HEK293T (cell line): ENCODE data around the gene DDI1.
"Not testable (repeated sequence)": the region's sequence is repeated elsewhere in the genome, so short reads cannot be mapped to it uniquely, and the experiment has no call there.

Experiments used
- ARNT ChIP-seq: fragments of 450-650 bp; IDR thresholded peaks from 2 replicates; pipeline ENCODE4 v1.6.1; 2017; ENCODE audit warnings: mild to moderate bottlenecking
- CTBP1 ChIP-seq: fragments of 450-650 bp; IDR thresholded peaks from 2 replicates; pipeline ENCODE4 v1.6.1; 2016; ENCODE audit warnings: borderline replicate concordance
- ELF4 ChIP-seq: fragments of 450-650 bp; IDR thresholded peaks from 2 replicates; pipeline ENCODE4 v1.6.1; 2017; ENCODE audit warnings: antibody characterized with exemption
- FOXA1 ChIP-seq: fragments of 450-650 bp; IDR thresholded peaks from 2 replicates; pipeline ENCODE4 v1.6.1; 2016; ENCODE audit warnings: mild to moderate bottlenecking
- FOXK2 ChIP-seq: fragments of 450-650 bp; IDR thresholded peaks from 2 replicates; pipeline ENCODE4 v1.6.1; 2016; ENCODE audit warnings: mild to moderate bottlenecking
- FOXM1 ChIP-seq: fragments of 450-650 bp; IDR thresholded peaks from 2 replicates; pipeline ENCODE4 v1.6.1; 2017; ENCODE audit warnings: mild to moderate bottlenecking, borderline replicate concordance
- HDGF ChIP-seq: fragments of 450-650 bp; IDR thresholded peaks from 2 replicates; pipeline ENCODE4 v1.6.1; 2017; ENCODE audit warnings: antibody characterized with exemption, borderline replicate concordance
- L3MBTL2 ChIP-seq: fragments of 450-650 bp; conservative IDR thresholded peaks from 2 replicates; pipeline ENCODE4 v1.6.1; 2016; ENCODE audit warnings: mild to moderate bottlenecking
- LEF1 ChIP-seq: fragments of 450-650 bp; IDR thresholded peaks from 2 replicates; pipeline ENCODE4 v1.6.1; 2017; ENCODE audit warnings: mild to moderate bottlenecking, borderline replicate concordance
- NFRKB ChIP-seq: fragments of 450-650 bp; IDR thresholded peaks from 2 replicates; pipeline ENCODE4 v1.6.1; 2016; ENCODE audit warnings: mild to moderate bottlenecking, moderate library complexity
- SUZ12 ChIP-seq: fragments of 450-650 bp; IDR thresholded peaks from 2 replicates; pipeline ENCODE4 v1.6.1; 2016; ENCODE audit warnings: mild to moderate bottlenecking
- TARDBP ChIP-seq: fragments of 450-650 bp; IDR thresholded peaks from 2 replicates; pipeline ENCODE4 v1.6.1; 2016
- ZNF384 ChIP-seq: fragments of 450-650 bp; IDR thresholded peaks from 2 replicates; pipeline ENCODE4 v1.6.1; 2016

DNA sequence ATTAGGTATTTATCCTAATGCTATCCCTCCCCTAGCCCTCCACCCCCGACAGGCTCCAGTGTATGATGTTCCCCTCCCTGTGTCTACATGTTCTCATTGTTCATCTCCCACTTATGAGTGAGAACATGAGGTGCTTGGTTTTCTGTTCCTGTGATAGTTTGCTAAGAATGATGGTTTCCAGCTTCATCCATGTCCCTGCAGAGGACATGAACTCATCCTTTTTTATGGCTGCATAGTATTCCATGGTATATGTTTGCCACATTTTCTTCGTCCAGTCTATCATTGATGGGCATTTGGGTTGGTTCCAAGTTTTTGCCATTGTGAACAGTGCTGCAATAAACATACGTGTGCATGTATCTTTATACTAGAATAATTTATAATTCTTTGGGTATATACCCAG, 10.4 kb downstream of the DDI1 start:
- TF ChIP-seq TARDBP, NFRKB, L3MBTL2, FOXK2, ARNT, FOXM1, SUZ12, CTBP1, ELF4, ZNF384, FOXA1, HDGF, LEF1: not testable (repeated sequence)
